AG20443 (cell line): ENCODE results near the gene EPHB2.

ENCODE experiments used
- DNase-seq: peaks from one replicate; pipeline ENCODE4 v3.0.0; 2012; ENCODE audit warnings: low spot score, mixed read lengths

The EPHB2 gene

GRCh38 chr1:22953057-22953739 is 242.6 kb downstream of the EPHB2 start:
- no peak for DNase-seq

GRCh38 chr1:22953740-22954141 is 243.1 kb downstream of the EPHB2 start:
- DNase-seq: no peak

GRCh38 chr1:22955146-22955545 is 244.5 kb downstream of the EPHB2 start:
- DNase-seq: no peak

GRCh38 chr1:22957066-22957465 is 246.4 kb downstream of the EPHB2 start:
- DNase-seq: no peak

GRCh38 chr1:22958556-22958955 is 247.9 kb downstream of the EPHB2 start:
- no peak for DNase-seq

GRCh38 chr1:22959545-22960360 is 249.1 kb downstream of the EPHB2 start:
- DNase-seq: no peak

- DNase-seq: no peak
Observed at GRCh38 chr1:22962558-22962957, 251.9 kb downstream of the EPHB2 start.

- DNase-seq: no peak
Observed at GRCh38 chr1:22963044-22963677, 252.5 kb downstream of the EPHB2 start.

- no peak for DNase-seq
Observed at GRCh38 chr1:22966309-22966708, 255.7 kb downstream of the EPHB2 start.

- DNase-seq: no peak
Observed at GRCh38 chr1:22967833-22968232, 257.2 kb downstream of the EPHB2 start.

- no peak for DNase-seq
Observed at GRCh38 chr1:22969304-22969709, 258.7 kb downstream of the EPHB2 start.

GRCh38 chr1:22970096-22970495 is 259.5 kb downstream of the EPHB2 start:
- DNase-seq: no peak
